ENCODE data around the gene ROBO2.

DNA sequence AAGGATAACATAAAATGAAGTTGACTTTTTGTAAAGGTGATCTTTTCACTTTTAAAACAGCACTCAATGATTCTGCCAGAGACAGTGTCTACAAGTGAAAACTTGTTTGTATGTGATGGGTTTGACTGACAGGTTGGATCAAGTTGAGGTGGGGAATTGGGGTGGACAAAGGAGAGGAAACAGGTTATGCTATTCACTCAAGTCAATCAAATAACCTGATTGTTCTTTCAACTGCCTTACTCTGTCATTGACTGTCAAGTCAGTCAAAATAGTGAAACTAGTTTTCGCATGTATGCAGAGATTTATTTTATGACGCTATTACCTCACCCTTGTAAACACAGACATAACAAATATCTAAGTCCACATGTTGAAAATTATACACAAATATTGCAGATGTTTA is 187.7 kb downstream of the ROBO2 start:
- TF ChIP-seq EZH2phosphoT487 (IDR thresholded peaks at IDR 0.05; ENCODE audit: borderline replicate concordance, low read depth) (no peak), MXI1 (IDR thresholded peaks at IDR 0.05; ENCODE audit: low read depth, low read length) (no peak), CTCF (IDR thresholded peaks at IDR 0.05) (no peak), POLR2AphosphoS5 (IDR thresholded peaks at IDR 0.05; ENCODE audit: low read depth, low read length) (no peak), RAD21 (IDR thresholded peaks at IDR 0.05; ENCODE audit: low read length) (no peak), EP300 (IDR thresholded peaks at IDR 0.05; ENCODE audit: borderline replicate concordance in 1 of 2, low read depth in 1 of 2, low read length in 1 of 2) (no peak), SIN3A (IDR thresholded peaks at IDR 0.05; ENCODE audit: borderline replicate concordance, low read depth, low read length) (no peak), NFIC (IDR thresholded peaks at IDR 0.05; ENCODE audit: borderline replicate concordance) (no peak)
- TF ChIP-seq, protein P1, sequence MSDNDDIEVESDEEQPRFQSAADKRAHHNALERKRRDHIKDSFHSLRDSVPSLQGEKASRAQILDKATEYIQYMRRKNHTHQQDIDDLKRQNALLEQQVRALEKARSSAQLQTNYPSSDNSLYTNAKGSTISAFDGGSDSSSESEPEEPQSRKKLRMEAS (IDR thresholded peaks at IDR 0.05; ENCODE audit: low read depth) = no peak

Measured in SK-N-SH (cell line).